ENCODE results near the gene TAF9B.
"Not testable (repeated sequence)": the region's sequence is repeated elsewhere in the genome, so short reads cannot be mapped to it uniquely, and the experiment has no call there.

TAF9B gene

GRCh38 chrX:78111140-78111931, 28.1 kb downstream of the TAF9B start:
- DNase-seq = no peak

- DNase-seq = no peak
Measured at GRCh38 chrX:78109458-78109857, 30.0 kb downstream of the TAF9B start.

DNA sequence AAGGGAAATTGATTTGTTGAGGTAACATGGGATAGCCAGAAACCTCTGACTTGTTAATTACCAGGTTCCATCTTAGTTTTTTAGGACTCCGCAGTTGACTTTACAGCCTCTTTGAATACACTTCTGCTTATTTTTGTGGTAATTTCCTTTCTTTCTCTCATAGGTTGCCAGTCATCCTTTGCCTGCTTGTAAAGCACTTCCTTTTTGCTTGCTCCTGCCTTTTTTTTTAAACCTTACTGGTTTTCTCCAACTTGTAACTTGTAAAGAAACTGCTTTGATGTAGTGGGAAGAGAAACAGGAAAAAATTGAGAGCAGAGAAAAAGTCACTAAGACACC, 32.8 kb downstream of the TAF9B start:
- DNase-seq = no peak

DNA sequence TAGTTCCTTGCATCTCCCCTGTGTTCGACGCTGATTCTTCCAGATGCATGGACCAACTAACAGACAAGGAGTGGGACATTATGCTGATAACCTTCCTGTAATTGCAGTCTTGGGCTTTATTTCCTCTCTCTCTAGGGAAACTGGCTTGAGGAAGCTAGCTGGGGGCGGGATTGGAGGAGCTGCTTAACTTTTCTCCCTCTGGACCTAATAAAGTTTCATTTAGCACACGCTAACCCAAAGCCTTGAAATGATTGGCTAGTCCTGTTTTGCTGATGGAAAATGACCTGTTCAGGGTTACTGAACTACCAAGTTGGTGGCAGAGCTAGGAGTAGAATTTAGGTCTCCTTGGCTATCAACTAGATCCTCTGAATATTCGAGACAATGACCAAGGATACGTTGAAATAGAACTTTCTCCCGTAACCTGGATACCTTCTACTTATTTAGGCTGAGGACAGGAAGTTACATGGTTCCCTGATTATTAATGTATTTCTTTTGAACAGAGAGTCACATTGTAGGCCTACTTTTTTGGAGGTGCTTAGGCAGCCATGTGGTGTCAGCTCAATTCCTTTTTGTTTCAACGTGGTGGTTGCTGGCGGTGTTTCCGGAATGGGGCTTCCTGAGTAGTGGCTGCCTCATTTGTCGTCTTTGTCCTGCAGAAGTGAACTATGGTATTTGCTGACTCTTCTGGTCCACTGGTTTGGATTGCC, 33.4 kb downstream of the TAF9B start:
- DNase-seq = no peak

- DNase-seq = peak in 2 of 4 experiments; percentile 7 to 11
Measured at GRCh38 chrX:78104447-78105176, 34.8 kb downstream of the TAF9B start.

- DNase-seq = peak; percentile 68 to 90 (median 81)
Measured at GRCh38 chrX:78103623-78104446, 35.6 kb downstream of the TAF9B start, which contains the start of gene PGK1. TSS of gene PGK1 (plus strand) at chrX:78104248. CDS start at chrX:78104341, 93 bp downstream.

DNA sequence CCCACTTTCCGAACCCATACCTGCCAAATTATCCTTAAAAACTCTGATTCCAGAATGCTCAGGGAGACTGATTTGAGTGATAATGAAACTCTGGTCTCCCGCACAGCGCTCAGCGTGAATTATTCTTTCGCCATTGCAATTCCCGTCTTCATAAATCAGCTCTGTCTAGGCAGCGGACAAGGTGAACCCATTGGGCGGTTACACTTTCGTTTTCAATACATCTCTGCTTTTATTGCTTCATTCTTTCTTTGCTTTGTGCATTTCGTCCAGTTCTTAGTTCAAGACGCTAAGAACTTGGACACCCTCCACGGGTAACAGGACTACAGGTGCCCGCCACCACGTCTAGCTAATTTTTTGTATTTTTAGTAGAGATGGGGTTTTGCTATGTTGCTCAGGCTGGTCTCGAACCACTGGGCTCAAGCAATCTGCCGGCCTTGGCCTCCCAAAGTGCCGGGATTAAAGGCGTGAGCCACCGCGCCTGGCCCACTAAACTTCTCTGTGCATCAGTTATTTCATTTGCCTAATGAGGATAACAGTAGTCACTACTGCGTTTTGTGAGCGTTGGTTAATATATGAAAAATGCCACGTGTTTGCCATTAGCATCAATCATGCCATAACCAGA, 36.3 kb downstream of the TAF9B start:
- DNase-seq = no peak

DNA sequence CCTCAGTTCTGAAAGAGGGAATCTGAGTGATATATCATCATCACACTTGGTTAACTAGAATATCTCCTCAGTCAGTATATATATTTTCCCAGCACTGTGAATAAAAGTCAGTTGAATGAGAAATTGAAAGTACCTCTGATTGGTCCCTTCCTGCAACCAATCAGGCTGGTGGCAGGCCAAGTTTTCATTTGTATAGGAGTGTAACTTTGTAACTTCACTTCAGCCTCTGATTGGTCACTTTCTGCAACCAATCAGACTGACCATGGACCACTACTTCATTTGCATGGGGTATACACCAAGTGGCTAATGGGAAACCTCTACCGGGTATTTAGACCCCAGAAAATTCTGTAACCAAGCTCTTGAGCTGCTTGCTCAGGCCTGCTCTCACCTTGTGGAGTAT, 37.4 kb downstream of the TAF9B start:
- DNase-seq = no peak

DNA sequence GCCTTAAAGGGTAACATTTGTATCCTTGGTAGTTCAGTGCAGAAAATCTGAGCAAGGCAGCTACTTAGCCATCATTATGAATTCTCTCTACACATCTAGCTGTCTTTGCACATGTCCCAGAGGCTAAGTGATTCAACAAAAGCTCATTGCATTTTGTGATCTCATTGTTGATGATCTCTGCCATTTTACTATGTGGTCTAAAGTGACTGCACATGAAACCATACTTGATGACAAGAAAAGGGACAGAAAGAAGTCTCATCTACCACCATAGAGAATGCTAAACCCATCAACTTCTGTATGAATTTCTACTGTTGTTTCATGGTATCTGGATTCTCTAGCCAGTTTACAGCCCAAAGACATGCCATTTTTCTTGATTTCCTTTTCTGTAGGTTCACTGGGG, 41.3 kb downstream of the TAF9B start:
- DNase-seq = no peak

GRCh38 chrX:78092296-78092695, 47.2 kb downstream of the TAF9B start:
- no peak for DNase-seq

DNA sequence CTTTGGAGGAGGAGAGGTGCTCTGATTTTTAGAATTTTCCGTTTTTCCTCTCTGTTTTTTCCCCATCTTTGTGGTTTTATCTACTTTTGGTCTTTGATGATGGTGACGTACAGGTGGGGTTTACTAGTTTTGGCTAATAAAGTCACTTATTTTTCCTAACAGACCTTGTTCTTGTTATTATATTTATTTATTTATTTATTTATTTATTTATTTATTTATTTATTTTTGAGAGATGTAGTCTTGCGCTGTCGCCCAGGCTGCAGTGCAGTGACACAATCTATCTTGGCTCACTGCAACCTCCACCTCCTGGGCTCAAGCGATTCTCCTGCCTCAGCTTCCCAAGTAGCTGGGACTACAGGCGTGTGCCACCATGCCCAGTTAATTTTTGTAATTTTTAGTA, 58.0 kb downstream of the TAF9B start:
- DNase-seq = not testable (repeated sequence)

Data from activated naive CD4-positive, alpha-beta T cell (primary cell).